ENCODE measurements around the gene PDHB. TPM values are rescaled to one million over a fixed set of nuclear protein-coding genes. Genes with fewer than 3 reads are reported as not detected.
A peak's percentile ranks its signal among the peaks of the same experiment; 100 is the strongest.

The PDHB gene
- total RNA-seq = 100 to 1,000 TPM; 105 to 158 (median 128) TPM
- polyA plus RNA-seq = 100 to 1,000 TPM; 116 to 137 (median 131) TPM
- long read RNA-seq, donor 1, transcript PDHB-201 (10 exons, 1,527 nt) = major isoform, 91 of 98 reads
- long read RNA-seq, donor 1, partial matches to known transcripts = 0 of 98 reads
- long read RNA-seq, donor 1, other reads (novel, unspliced or antisense) = 5 of 98 reads
- long read RNA-seq, donor 2, transcript PDHB-201 (10 exons, 1,527 nt) = major isoform, 162 of 182 reads
- long read RNA-seq, donor 2, transcript PDHB-203 (9 exons, 1,535 nt) = minor isoform, 6 of 182 reads
- long read RNA-seq, donor 2, transcript PDHB-202 (9 exons, 1,478 nt) = minor isoform, 6 of 182 reads
- long read RNA-seq, donor 2, partial matches to known transcripts = 2 of 182 reads
- long read RNA-seq, donor 2, other reads (novel, unspliced or antisense) = 5 of 182 reads

GRCh38 chr3:58433400-58434167, at the start of gene PDHB:
TSS of gene PDHB (minus strand) at chr3:58433832. CDS start at chr3:58433809, 23 bp downstream.
- intact Hi-C loops (cut with DNase I) = loop anchor here in 1 of 2 donors (5.0 kb wide), 1 partner anchor 59 kb away; the partner anchor contains the start of gene KCTD6
- Histone ChIP-seq H3K36me3 (ENCODE audit: insufficient read depth in 1 of 2, low read depth in 1 of 2) (peaks cover 11 to 39% of the 10 kb centered on the region in 2 donors), H3K27me3 (ENCODE audit: insufficient read depth in 3 of 3, low read length in 2 of 3) (no peaks in the 10 kb centered on the region), H3K4me3 (peak within 1 kb of the TSS; percentile 92), H3K9me3 (no peaks in the 10 kb centered on the region), H3K27ac (peak within 1 kb of the TSS; percentile 97), H3K4me1 (peaks cover 9% of the 10 kb centered on the region)
- WGBS, 3 donors = 0% methylated on average over 47 to 67 of the region's 67 CpGs
- no peak for TF ChIP-seq CTCF (IDR thresholded peaks at IDR 0.05)
- ATAC-seq (peak; percentile 97 to 98 (median 98)), DNase-seq (peak; percentile 95 to 97)

- ATAC-seq (no peak), DNase-seq (no peak)
- Histone ChIP-seq H3K9me3 (peaks cover 15% of the 10 kb centered on the region), H3K27ac (no peak overlapping the region), H3K36me3 (ENCODE audit: insufficient read depth in 1 of 2, low read depth in 1 of 2) (no peaks in the 10 kb centered on the region), H3K4me3 (no peak overlapping the region), H3K27me3 (ENCODE audit: insufficient read depth in 3 of 3, low read length in 2 of 3) (no peaks in the 10 kb centered on the region), H3K4me1 (peaks cover 5% of the 10 kb centered on the region)
- intact Hi-C loops (cut with DNase I) = no loop called here
- no peak for TF ChIP-seq CTCF (IDR thresholded peaks at IDR 0.05)
- 61 to 72% (median 62%) methylated on average over 8 of the region's 8 CpGs for WGBS, 3 donors
These were observed 49.4 kb upstream of the PDHB start for GRCh38 chr3:58482917-58483636.

- intact Hi-C loops (cut with DNase I) = no loop called here
- no peak for ATAC-seq
These were observed 46.7 kb upstream of the PDHB start for GRCh38 chr3:58480309-58480708.

GRCh38 chr3:58478781-58479180, 45.1 kb upstream of the PDHB start:
- ATAC-seq = no peak
- intact Hi-C loops (cut with DNase I) = no loop called here
- WGBS, 3 donors = 86 to 93% (median 92%) methylated on average over 2 of the region's 2 CpGs
- no peaks in the 10 kb centered on the region for H3K36me3 ChIP-seq (ENCODE audit: insufficient read depth in 1 of 2, low read depth in 1 of 2)
- no peak overlapping the region for H3K4me3 ChIP-seq
- peaks cover 15% of the 10 kb centered on the region for H3K9me3 ChIP-seq
- peaks cover under 1% of the 10 kb centered on the region for H3K4me1 ChIP-seq
- H3K27ac ChIP-seq = no peak overlapping the region
- no peak for TF ChIP-seq CTCF (IDR thresholded peaks at IDR 0.05)
- DNase-seq = no peak
- H3K27me3 ChIP-seq (ENCODE audit: insufficient read depth in 3 of 3, low read length in 2 of 3) = no peaks in the 10 kb centered on the region

More at GRCh38 chr3:58480309-58480708, 46.7 kb upstream of the PDHB start:
- WGBS, 3 donors = 93 to 97% (median 96%) methylated on average over 2 of the region's 2 CpGs
- no peak overlapping the region for H3K27ac ChIP-seq
- H3K9me3 ChIP-seq = peaks cover 15% of the 10 kb centered on the region
- TF ChIP-seq CTCF (IDR thresholded peaks at IDR 0.05) = no peak
- no peaks in the 10 kb centered on the region for H3K36me3 ChIP-seq (ENCODE audit: insufficient read depth in 1 of 2, low read depth in 1 of 2)
- H3K4me3 ChIP-seq = no peak overlapping the region
- no peak for DNase-seq
- H3K27me3 ChIP-seq (ENCODE audit: insufficient read depth in 3 of 3, low read length in 2 of 3) = no peaks in the 10 kb centered on the region
- peaks cover 5% of the 10 kb centered on the region for H3K4me1 ChIP-seq
